Measurements from ENCODE around the gene PTPRK. TPM values are rescaled to one million over a fixed set of nuclear protein-coding genes. Genes with fewer than 3 reads are reported as not detected.

PTPRK gene
- 44.7 and 148 TPM in 2 replicates for total RNA-seq

GRCh38 chr6:128520436-128521281, at the start of gene PTPRK:
TSS of gene PTPRK (minus strand) at chr6:128520599. CDS start at chr6:128520358, 241 bp downstream.

